RKO (cell line): ENCODE results near the gene TMEM39B.
A peak's percentile ranks its signal among the peaks of the same experiment; 100 is the strongest.
"Not testable (repeated sequence)": the region's sequence is repeated elsewhere in the genome, so short reads cannot be mapped to it uniquely, and the experiment has no call there.

Experiments used
- DNase-seq: peaks from one replicate; pipeline ENCODE4 v3.0.0-alpha.2; 2016; ENCODE audit warnings: low spot score

The TMEM39B gene

DNA sequence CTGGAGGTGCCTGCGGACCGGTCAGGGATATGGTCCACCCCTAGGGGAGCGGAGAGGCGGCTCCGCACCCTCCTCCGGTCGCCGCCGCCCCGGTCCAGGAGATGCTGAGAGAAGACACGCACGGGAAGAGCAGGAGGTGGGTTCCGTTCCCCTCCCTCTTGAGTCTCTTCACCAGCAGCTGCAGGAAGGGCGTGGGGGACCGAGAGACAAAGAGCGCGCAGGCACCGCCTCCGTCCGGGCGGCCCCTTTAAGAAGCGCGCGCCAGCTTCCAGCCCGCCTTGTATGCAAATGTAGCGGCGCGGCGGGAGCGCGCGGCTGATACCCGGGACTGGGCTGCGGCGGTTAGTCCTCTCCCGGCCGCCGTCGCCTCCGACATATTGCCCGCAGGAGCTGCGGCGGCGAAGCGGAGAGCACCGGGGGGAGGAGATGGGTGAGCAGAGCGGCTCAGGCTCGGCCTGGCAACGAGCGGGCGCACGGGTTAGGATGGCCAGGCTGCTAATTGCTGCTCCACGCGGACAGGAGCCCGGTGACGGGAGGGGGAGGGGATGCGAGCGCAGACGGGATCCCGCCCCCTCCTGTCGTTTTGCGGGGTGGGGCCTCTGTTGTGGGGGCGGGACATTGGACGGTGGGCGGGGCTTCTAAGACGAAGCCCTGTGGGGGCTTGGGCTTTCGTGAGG is at the start of gene TMEM39B:
Gene TMEM39B (plus strand): TSS at position 318 of the 677 bp plus-strand sequence. CDS start 109 bp downstream, at position 427.
- DNase-seq: peak; percentile 96

- DNase-seq: no peak
Observed at GRCh38 chr1:32023351-32023750, 49.4 kb upstream of the TMEM39B start.

- DNase-seq: no peak
Observed at GRCh38 chr1:32025515-32025914, 47.2 kb upstream of the TMEM39B start.

DNA sequence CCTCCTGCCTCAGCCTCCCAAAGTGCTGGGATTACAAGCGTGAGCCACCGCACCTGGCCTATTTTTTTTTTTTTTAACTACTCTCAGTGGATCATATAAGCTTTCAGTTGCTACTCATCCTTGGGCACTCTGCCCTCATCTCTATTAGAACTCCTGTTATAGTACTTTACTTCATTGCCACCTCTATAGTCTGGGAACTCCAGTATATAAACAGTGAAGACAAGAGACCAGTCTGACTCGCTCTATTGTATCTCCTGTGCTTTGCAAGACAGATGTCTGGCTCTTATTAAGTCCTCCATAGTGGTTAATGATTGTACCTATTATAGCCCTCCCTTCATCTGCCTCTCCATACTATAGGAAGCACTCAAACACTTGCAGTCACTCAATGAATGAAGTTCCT is 44.0 kb upstream of the TMEM39B start:
- DNase-seq: no peak

DNA sequence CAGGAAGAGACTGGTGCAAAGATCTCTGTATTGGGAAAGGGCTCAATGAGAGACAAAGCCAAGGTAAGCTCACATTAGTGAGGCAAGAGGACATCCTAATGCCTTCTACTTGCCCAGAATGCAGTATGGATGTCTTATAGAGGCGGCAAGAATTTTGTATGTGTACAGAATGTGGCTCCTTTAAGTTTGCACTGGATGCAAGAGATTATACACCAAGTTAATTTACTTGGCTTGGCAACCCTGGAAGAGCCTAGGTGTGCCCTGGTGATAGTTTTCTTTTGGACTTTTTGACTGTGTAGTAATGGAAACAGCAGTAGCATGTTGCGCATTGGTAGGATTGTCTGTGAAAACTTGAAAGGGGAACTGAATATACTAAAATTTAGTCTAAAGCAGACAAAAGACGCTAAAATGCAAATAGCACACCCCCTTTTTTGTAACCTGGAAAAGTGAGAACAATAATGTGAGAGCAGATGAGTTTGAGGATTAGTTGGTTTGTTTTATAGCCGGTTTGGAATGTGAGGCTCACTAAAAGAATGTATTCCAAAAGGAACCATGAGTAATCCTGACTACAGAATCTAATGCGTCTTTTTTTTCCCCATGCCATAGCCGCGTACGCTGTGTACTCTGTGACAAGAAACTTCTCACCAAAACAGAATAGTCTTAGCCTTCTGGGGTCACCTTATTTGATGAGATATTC is 41.0 kb upstream of the TMEM39B start:
- DNase-seq: peak; percentile 58

DNA sequence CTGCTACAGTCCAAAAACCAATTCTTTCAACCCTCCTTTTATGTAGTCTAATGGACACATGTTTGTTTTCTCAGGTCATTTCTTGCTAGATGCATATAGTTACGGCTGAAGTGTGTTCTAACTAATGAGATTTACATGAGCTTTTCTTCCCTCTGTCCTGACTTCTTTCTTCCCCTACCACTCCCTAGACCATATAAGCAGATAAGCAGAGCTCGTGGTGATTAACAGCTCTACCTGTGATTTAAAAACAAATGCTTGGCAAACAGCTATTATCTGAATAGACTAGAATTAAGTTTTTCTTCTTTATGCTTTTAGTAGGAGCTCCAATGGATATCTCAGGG is 40.5 kb upstream of the TMEM39B start:
- no peak for DNase-seq

- DNase-seq: no peak
Observed at GRCh38 chr1:32035119-32035518, 37.6 kb upstream of the TMEM39B start.

GRCh38 chr1:32040711-32041110 is 32.0 kb upstream of the TMEM39B start:
- DNase-seq: no peak

DNA sequence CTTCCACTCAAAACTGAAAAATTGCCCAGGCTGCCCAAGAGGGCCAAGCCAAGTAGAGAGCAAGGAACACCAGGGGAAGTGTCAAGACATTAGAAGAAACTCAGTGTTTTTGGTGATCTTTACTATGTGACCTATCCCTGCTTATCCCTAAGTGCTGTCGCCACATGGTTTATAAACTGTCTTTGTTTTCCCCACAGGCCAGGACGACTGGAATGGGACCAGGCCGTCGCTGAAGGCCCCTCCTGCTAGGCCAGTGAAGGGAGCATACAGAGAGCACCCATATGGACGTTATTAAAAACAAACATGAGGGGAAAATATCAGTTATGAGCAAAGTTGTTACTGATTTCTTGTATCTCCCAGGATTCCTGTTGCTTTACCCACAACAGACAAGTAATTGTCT is 30.4 kb upstream of the TMEM39B start:
- no peak for DNase-seq

- no peak for DNase-seq
Observed at GRCh38 chr1:32044234-32044633, 28.5 kb upstream of the TMEM39B start.

DNA sequence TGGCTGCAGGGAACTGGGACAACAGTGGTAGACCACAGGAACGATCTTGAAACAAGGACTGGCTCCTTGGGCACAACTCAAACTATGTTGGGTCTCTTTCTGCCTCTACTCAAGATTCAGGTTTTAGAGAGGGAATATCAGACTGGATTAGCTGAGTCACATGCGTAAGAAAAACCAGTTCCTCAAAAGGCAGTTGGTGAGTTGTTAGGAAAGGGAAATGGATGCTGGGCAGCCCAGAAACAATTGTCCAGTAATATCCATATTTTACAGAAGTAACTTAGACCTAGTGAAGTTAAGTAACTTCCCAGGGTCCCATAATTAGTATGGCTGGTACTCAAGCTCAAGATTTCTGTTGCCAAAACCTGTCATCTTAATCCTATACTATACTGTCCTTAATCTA is 27.0 kb upstream of the TMEM39B start:
- DNase-seq: no peak

GRCh38 chr1:32047701-32048100 is 25.0 kb upstream of the TMEM39B start:
- no peak for DNase-seq

GRCh38 chr1:32048440-32048839 is 24.3 kb upstream of the TMEM39B start:
- DNase-seq: no peak

DNA sequence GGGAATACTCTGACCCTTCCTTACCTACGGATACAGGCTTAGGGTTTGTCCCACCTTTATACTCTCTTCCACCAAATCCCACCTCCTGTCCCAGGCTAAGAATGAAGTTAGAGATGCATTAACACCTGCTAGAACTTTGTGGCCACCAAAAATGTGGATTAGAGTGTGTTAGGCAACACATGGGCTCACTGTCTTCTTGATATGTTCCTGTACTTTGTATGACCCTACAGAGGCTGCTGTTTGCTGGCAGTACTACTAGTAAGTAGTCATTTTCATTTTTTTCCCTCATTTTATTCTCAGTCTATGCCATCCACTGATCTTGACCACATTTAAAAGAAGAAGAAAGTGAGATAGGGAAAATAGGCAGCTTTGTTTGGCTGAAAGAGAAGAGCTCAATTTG is 21.0 kb upstream of the TMEM39B start:
- no peak for DNase-seq

DNA sequence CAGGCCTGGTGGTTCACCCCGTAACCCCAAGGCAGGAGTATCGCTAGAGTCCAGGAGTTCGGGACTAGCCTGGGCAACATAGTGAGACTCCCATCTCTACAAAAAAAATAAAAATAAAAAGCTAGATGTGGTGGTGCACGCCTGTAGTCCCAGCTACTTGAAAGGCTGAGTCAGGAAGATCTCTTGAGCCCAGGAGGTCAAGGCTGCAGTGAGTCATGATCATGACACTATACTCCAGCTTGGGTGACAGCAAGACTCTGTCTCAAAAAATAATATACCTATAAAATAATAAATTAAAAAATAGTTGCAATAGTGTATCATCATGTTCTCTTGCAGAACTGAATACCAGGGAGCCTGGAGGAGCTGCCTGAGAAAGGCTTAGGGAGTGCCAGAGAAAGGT is 19.9 kb upstream of the TMEM39B start:
- peak; percentile 51 for DNase-seq

- DNase-seq: no peak
Observed at GRCh38 chr1:32055416-32055815, 17.3 kb upstream of the TMEM39B start.

- DNase-seq: no peak
Observed at GRCh38 chr1:32056598-32056997, 16.1 kb upstream of the TMEM39B start.

DNA sequence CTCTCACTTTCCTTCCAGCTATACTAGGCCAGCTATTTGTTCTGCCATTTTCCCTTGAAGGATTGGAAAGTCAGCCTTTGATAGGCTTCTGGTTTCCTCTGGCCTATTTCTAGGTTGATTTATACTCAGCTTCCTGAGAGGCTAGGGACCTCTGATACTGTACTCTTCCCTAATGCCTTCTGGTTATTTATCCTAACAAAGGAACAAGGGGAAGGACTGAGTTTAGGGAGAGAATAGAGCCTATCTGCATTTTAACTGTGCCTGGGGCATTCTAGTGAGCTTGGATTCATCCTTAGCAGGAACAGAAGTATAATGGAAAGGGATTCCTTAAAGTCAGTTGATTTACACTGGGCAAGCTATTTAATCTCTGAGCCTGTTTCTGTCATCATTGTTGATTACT is 11.8 kb upstream of the TMEM39B start:
- no peak for DNase-seq

GRCh38 chr1:32062867-32063230 is 9.9 kb upstream of the TMEM39B start:
- DNase-seq: no peak

DNA sequence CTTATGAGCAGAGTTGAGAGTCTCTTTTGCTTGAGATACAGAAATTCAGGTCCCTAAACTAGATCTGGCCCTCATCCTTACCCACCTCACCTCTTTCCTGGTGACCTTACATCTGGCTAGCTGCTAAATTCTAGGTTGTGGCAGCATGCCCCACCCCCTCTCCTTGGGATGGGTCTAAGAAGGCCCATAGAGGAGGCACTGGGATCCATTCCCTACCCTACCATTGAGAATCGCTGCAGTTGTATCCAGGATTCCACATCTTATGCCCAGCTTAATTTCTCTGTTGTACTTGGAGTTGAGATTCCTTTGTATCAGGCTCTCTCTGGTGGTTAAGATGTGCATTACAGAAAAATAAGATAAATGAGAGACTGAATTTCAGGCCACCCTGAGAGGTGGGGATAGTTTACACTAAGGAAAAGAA is 9.5 kb upstream of the TMEM39B start:
- peak; percentile 78 for DNase-seq

DNA sequence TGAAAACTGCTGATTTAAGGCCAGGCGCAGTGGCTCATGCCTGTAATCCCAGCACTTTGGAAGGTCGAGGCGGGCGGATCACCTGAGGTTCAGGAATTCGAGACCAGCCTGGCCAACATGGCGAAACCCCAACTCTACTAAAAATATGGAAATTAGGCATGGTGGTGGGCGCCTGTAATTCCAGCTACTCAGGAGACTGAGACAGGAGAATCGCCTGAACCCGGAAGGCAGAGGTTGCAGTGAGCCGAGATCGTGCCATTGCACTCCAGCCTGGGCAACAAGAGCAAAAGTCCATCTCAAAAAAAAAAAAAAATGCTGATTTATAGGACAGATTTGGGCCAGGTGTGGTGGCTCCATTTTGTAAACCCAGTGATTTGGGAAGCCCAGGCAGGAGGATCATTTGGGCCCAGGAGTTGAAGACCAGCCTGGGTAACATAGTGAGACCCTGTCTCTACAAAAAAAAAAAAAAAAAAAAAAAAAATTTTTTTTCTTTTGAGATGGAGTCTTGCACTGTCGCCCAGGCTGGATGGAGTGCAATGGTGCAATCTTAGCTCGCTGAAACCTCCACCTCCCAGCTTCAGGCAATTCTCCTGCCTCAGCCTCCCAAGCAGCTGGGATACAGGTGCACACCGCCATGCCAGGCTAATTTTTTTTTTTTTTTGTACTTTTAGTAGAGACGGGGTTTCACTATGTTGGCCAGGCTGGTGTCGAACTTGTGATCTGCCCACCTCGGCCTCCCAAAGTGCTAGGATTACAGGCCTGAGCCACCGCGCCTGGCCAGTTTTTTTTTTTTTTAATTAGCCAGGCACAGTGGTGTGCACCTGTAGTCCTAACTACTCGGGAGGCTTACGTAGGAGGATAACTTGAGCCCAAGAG is 6.9 kb upstream of the TMEM39B start:
- not testable (repeated sequence) for DNase-seq

DNA sequence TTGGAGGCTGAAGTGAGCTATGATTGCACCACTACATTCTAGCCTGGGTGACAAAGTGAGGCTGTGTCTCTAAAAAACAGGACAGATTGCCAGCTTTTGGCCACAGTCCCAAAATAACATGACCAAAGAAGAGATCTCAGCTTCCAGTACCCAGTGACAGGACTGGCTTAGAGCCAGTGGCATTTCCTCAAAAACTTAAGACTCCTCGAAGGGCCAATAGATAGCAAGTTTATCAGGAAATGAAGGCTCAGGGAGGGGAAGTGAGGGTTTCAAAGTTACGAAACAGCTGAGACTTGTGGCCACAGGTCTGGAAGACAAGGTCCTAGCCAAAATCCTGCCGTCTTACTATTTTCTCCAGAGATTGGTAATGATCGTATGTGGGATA is 6.3 kb upstream of the TMEM39B start:
- DNase-seq: peak; percentile 38

DNA sequence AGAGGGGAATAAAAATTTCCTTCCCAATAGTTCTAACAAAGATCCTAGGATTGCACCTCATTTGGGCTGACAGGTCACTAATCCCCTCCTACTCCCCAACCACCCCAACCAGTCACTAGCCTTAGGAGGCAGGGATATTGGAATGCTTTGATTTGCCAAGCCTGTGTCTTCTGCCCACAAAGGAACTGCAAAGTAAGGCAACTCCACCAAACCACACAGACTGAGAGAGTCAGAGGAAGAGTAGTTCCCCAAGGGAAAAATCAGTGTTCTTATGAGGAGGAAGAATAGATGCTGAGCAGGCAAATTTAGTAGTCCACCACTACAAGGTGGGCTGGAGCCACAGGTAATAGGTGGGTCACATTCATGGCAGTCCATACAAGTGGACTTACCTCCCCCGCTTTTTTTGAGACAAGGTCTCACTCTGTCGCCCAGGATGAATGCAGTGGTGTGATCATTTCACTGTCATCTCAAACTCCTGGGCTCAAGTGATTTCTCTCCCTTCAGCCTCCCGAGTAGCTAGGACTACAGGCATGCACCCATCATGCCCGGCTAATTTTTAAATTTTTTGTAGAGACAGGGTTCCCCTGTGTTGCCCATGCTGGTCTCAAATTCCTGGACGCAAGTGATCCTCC is 3.7 kb upstream of the TMEM39B start:
- DNase-seq: no peak
